Body of pancreas (tissue), 4 donors: ENCODE measurements around the gene KRTAP10-12. TPM values are rescaled to one million over a fixed set of nuclear protein-coding genes. Genes with fewer than 3 reads are reported as not detected.

Experiments used
- ATAC-seq: fragments of 150-250 bp; one replicate; pipeline ENCODE4 v1.9.1; 2016
- DNase-seq, 4 donors: peaks; one replicate each; pipeline ENCODE4 v3.0.0-alpha.2; 2019
- H3K27ac ChIP-seq, 4 donors: fragments of 200-600 bp; sonication (generic); 1 replicate in 3 of 4; 2 replicates in 1 of 4; pipeline versions ENCODE4 v1.5.1 to v1.6.1; 2016 to 2019; ENCODE audit warnings: mild to moderate bottlenecking in 1 of 4, mixed read lengths in 1 of 4, moderate library complexity in 1 of 4
- H3K27me3 ChIP-seq, 2 donors: fragments of 200-600 bp; sonication (generic); one replicate each; pipeline ENCODE4 v1.6.0; 2016; ENCODE audit warnings: mild to moderate bottlenecking in 1 of 2
- H3K36me3 ChIP-seq, 2 donors: fragments of 200-600 bp; sonication (generic); replicated peaks in 1 of 2; 2 replicates each; pipeline ENCODE4 v1.5.1; 2016; ENCODE audit warnings: low read depth in 2 of 2; ENCODE audit not compliant: insufficient read depth in 1 of 2
- H3K4me1 ChIP-seq: fragments of 200-600 bp; sonication (generic); one replicate; pipeline ENCODE4 v1.6.0; 2016
- H3K4me3 ChIP-seq, 2 donors: fragments of 200-600 bp; sonication (generic); 1 replicate in 1 of 2; 2 replicates in 1 of 2; pipeline ENCODE4 v1.5.1; 2016 to 2019
- H3K9me3 ChIP-seq, 3 donors: fragments of 200-600 bp; sonication (generic); 1 replicate in 2 of 3; 2 replicates in 1 of 3; pipeline ENCODE4 v1.5.1; 2016
- CTCF ChIP-seq, 7 experiments: fragments of 450-650 bp in 4 of 7; fragments of 200-600 bp in 3 of 7; sonication (generic) in 3 of 7; IDR thresholded peaks; one replicate each; pipeline ENCODE4 v1.5.1; 2016 to 2019; ENCODE audit warnings: antibody characterized with exemption in 7 of 7
- POLR2A ChIP-seq, 3 donors: fragments of 450-650 bp; IDR thresholded peaks; one replicate each; pipeline ENCODE4 v1.6.1; 2016; ENCODE audit warnings: antibody characterized with exemption in 3 of 3, mild to moderate bottlenecking in 2 of 3
- WGBS, 2 donors: methylation state at CpG; one replicate each; pipeline ENCODE4 v1.1.5; 2017; 5-methylcytosine and 5-hydroxymethylcytosine counted together
- intact Hi-C: fragments of 100-400 bp; cut with DNase I; formaldehyde crosslinking; loops from one replicate; pipeline ENCODE4 v1.15.1; 2023
- total RNA-seq, 2 donors: library from RNA; depleted of rRNA; stranded (reverse); fragments of >200 nt; gene quantifications; one replicate each; pipeline ENCODE4 v1.1.0, GENCODE V29; 2016

KRTAP10-12 gene
- total RNA-seq, 2 donors from 2014 or later = not detected

GRCh38 chr21:44650973-44651675 is 45.8 kb upstream of the KRTAP10-12 start:
- DNase-seq (no peak), ATAC-seq (no peak)
- Histone ChIP-seq H3K9me3 (peaks cover 0 to 2% (median 0%) of the 10 kb centered on the region in 3 donors), H3K36me3 (no peaks in the 10 kb centered on the region), H3K4me1 (no peaks in the 10 kb centered on the region), H3K4me3 (no peak overlapping the region), H3K27me3 (no peaks in the 10 kb centered on the region), H3K27ac (no peak overlapping the region)
- intact Hi-C loops = no loop called here
- WGBS, 2 donors = 73 to 76% methylated on average over 10 to 12 of the region's 12 CpGs
- TF ChIP-seq CTCF (IDR thresholded peaks at IDR 0.05) (no peak), POLR2A (IDR thresholded peaks at IDR 0.05) (no peak)

GRCh38 chr21:44653123-44653522 is 43.8 kb upstream of the KRTAP10-12 start:
- no peaks in the 10 kb centered on the region for H3K36me3 ChIP-seq
- no peak for TF ChIP-seq POLR2A (IDR thresholded peaks at IDR 0.05)
- TF ChIP-seq CTCF (IDR thresholded peaks at IDR 0.05) = no peak
- no peaks in the 10 kb centered on the region for H3K27me3 ChIP-seq
- H3K4me3 ChIP-seq = no peak overlapping the region
- no peak overlapping the region for H3K27ac ChIP-seq
- ATAC-seq = no peak
- WGBS, 2 donors = 59 to 66% methylated on average over 14 of the region's 14 CpGs
- peaks cover 0 to 6% (median 0%) of the 10 kb centered on the region in 3 donors for H3K9me3 ChIP-seq
- intact Hi-C loops = no loop called here
- H3K4me1 ChIP-seq = no peaks in the 10 kb centered on the region
- no peak for DNase-seq

GRCh38 chr21:44653656-44654575 is 43.1 kb upstream of the KRTAP10-12 start:
- no peaks in the 10 kb centered on the region for H3K4me1 ChIP-seq
- no peaks in the 10 kb centered on the region for H3K36me3 ChIP-seq
- DNase-seq (peak in 1 of 4 donors; percentile 14), ATAC-seq (no peak)
- WGBS, 2 donors = 65 to 77% methylated on average over 15 to 17 of the region's 17 CpGs
- no peak overlapping the region for H3K4me3 ChIP-seq
- TF ChIP-seq CTCF (IDR thresholded peaks at IDR 0.05) (no peak), POLR2A (IDR thresholded peaks at IDR 0.05) (no peak)
- intact Hi-C loops = no loop called here
- H3K27ac ChIP-seq = no peak overlapping the region
- H3K9me3 ChIP-seq = peaks cover 0 to 6% (median 0%) of the 10 kb centered on the region in 3 donors
- no peaks in the 10 kb centered on the region for H3K27me3 ChIP-seq

- Histone ChIP-seq H3K27ac (no peak within 1 kb of the TSS), H3K36me3 (no peaks in the 10 kb centered on the region), H3K4me3 (no peak within 1 kb of the TSS), H3K9me3 (peaks cover 0 to 6% (median 0%) of the 10 kb centered on the region in 3 donors), H3K4me1 (no peaks in the 10 kb centered on the region), H3K27me3 (no peaks in the 10 kb centered on the region)
- TF ChIP-seq CTCF (IDR thresholded peaks at IDR 0.05) (no peak), POLR2A (IDR thresholded peaks at IDR 0.05) (no peak)
- intact Hi-C loops = no loop called here
- DNase-seq (no peak), ATAC-seq (no peak)
- 45 to 51% methylated on average over 7 to 8 of the region's 9 CpGs for WGBS, 2 donors
Observed at GRCh38 chr21:44654576-44655175, 42.3 kb upstream of the KRTAP10-12 start, which contains the start of gene KRTAP12-4. KRTAP12-4 (minus strand) TSS chr21:44654659; CDS start chr21:44654614, 45 bp downstream.
